ENCODE results near the gene PLEKHG3.

The PLEKHG3 gene

DNA sequence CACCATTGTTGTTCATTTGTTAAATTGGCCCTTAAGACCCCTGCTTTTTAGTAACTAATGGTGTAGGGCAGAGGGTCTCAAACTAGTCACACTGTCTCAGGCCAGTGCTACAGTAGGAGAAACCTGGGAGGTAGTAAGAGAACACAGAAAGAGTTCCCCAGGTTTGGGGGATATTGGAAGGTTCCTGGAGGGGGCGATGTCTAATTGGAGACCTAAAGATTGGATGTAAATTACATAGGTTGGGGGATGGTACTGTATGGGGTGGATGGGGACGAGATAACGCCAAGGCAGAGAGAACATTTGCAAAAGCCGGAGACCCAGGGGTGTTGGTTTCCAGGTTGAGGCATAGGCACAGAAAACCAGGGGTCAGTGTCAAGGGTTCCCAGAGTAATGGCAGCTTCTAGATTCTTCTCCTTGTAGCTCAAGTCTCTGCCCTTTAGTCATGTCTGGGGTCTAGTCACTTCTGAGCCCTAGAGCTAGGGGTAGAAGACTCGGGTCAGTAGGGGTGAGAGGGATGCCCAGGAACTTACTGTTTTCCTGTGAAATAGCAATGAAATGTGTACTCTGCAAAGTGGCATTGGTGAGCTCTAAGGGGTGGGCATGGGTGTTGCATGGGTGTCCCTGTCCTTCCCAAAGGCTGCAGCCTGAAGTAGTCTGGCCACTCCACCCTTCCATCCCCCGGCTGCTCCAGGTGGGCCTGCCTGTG lies 21.8 kb downstream of the PLEKHG3 start:
- Mint-ChIP-seq H3K27me3 (no peaks in the 10 kb centered on the region), H3K4me3 (peak overlapping the region; percentile 26), H3K4me1 (peaks cover 32% of the 10 kb centered on the region), H3K27ac (no peak overlapping the region), H3K36me3 (no peaks in the 10 kb centered on the region), H3K9me3 (no peaks in the 10 kb centered on the region)

DNA sequence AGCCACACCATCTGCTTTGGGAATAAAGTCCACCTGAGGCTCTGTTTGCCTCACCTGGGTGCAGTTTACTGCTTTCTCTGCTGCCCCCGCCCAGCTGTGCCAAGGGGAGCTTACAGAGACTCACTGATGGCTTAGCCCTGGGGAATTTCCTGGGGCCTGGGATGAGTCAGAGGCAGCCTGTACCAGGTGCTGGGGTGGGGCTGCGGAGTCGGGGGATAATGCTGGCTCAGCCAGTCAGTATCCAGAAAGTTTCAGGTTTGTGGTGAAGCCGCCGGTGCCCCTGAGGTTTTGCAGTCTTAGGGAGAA lies 22.3 kb downstream of the PLEKHG3 start:
- Mint-ChIP-seq H3K4me3 (no peak overlapping the region), H3K4me1 (peaks cover 32% of the 10 kb centered on the region), H3K27me3 (no peaks in the 10 kb centered on the region), H3K27ac (no peak overlapping the region), H3K9me3 (no peaks in the 10 kb centered on the region), H3K36me3 (no peaks in the 10 kb centered on the region)

DNA sequence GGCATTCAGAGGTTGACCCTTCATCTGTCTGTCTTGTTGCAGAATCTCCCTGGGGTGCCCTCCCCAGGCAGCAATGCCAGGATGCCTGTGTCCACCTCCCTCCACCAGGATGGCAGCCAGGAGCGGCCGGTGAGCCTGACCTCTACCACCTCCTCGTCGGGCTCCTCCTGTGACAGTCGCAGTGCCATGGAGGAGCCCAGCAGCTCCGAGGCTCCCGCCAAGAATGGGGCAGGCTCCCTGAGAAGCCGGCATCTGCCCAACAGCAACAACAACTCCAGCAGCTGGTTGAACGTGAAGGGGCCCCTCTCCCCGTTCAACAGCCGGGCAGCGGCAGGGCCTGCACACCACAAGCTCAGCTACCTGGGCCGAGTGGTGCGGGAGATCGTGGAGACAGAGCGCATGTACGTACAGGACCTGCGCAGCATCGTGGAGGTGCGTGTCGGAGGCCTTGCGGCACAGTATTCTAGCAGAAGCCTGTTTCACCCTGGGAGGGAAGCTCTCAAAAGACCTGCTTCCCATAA lies 23.4 kb downstream of the PLEKHG3 start:
- H3K4me3 Mint-ChIP-seq = no peak overlapping the region
- H3K4me1 Mint-ChIP-seq = peaks cover 24% of the 10 kb centered on the region
- H3K27me3 Mint-ChIP-seq = no peaks in the 10 kb centered on the region
- H3K27ac Mint-ChIP-seq = no peak overlapping the region
- H3K36me3 Mint-ChIP-seq = no peaks in the 10 kb centered on the region
- H3K9me3 Mint-ChIP-seq = no peaks in the 10 kb centered on the region

DNA sequence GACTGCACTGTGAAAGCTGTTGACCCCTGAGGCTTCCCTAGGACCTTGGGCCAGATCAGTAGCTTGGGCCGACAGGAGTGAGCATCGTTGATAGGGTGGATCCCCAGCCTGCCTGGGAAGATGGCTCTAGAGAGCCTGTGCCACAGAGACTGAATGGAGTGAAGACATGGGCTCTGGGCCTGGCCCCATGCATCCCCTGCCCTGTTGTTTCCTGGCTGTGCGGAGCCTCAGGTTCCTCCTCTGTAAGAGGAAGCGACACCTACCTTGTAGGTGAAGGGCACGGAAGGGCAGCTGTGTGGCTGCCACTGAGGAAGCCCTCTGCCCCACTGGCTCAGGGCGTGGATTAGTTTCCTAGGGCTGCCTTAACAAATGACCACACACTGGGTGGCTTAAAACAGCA lies 23.9 kb downstream of the PLEKHG3 start:
- H3K4me3 Mint-ChIP-seq = no peak overlapping the region
- H3K9me3 Mint-ChIP-seq = no peaks in the 10 kb centered on the region
- H3K36me3 Mint-ChIP-seq = no peaks in the 10 kb centered on the region
- H3K4me1 Mint-ChIP-seq = peaks cover 20% of the 10 kb centered on the region
- H3K27ac Mint-ChIP-seq = no peak overlapping the region
- H3K27me3 Mint-ChIP-seq = no peaks in the 10 kb centered on the region

DNA sequence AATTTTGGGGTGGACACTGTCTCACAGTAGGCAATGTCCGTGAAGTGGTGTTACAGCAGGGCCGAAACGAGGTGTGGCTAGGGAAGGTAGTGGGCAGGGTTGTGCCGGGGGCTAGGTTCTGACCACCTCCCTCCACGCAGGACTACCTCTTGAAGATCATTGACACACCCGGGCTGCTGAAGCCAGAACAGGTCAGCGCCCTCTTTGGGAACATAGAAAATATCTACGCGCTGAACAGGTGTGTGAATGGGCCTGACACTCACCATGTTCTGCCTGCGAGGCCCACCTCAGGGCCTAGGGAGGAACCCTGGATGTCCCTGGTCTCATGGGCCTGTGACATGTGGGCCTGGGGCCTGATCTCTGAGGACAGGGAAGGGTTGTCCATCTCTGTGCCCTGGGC lies 24.6 kb downstream of the PLEKHG3 start:
- Mint-ChIP-seq H3K4me3 (no peak overlapping the region), H3K4me1 (peaks cover 16% of the 10 kb centered on the region), H3K27me3 (no peaks in the 10 kb centered on the region), H3K27ac (no peak overlapping the region), H3K36me3 (no peaks in the 10 kb centered on the region), H3K9me3 (no peaks in the 10 kb centered on the region)

DNA sequence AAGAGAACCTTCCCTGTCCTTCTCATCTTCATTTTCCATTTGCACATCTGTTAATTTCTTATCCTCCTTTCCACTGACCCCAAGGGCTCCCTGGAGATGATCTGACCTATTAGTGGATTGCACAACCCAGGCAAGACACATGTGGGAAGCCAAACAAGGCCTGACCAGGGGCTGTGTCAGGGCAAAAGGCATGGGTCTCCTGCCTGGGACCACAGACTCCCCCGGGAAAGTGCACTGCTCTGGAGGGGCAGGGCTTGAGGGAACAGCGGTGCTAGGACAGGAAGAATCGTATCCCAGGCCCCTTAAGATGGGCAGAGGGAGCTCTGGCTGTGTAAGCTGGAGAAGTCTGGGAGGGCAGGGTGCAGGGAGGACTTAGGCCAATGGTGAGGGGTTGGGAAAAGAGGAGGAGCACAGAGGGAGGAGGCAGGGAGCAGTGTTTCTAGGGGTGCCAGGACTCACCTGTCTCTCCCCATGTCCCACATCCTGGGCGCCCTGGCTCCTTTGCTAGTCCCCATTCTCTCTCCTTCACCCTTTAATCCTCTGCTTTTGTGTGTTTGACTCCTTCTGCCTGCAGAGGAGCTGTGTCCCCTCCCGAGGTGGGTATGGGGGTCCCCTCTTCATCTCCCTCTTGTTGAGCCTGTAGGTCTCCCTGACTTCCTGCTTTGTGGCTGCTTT lies 25.3 kb downstream of the PLEKHG3 start:
- Mint-ChIP-seq H3K4me1 (peaks cover 14% of the 10 kb centered on the region), H3K36me3 (no peaks in the 10 kb centered on the region), H3K4me3 (no peak overlapping the region), H3K27ac (no peak overlapping the region), H3K9me3 (no peaks in the 10 kb centered on the region), H3K27me3 (no peaks in the 10 kb centered on the region)

DNA sequence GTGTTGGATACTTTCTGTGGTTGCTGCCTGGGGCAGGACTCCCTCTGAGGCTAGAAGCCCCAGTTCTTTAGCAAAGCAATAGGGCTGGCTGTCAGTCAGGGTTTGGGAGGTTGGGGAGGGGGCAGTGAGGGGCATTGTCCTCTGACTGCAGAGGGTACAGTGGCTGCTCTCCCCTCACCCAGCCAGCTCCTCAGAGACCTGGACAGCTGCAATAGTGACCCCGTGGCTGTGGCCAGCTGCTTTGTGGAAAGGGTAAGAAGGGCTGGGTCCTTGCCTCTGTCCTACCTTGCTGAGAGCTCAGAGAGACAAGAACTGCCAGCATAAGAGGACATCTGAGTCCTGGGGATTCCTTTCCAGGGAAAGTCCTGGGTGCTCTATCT lies 25.8 kb downstream of the PLEKHG3 start:
- H3K9me3 Mint-ChIP-seq = no peaks in the 10 kb centered on the region
- no peak overlapping the region for H3K4me3 Mint-ChIP-seq
- peaks cover 9% of the 10 kb centered on the region for H3K4me1 Mint-ChIP-seq
- no peaks in the 10 kb centered on the region for H3K36me3 Mint-ChIP-seq
- no peak overlapping the region for H3K27ac Mint-ChIP-seq
- no peaks in the 10 kb centered on the region for H3K27me3 Mint-ChIP-seq

DNA sequence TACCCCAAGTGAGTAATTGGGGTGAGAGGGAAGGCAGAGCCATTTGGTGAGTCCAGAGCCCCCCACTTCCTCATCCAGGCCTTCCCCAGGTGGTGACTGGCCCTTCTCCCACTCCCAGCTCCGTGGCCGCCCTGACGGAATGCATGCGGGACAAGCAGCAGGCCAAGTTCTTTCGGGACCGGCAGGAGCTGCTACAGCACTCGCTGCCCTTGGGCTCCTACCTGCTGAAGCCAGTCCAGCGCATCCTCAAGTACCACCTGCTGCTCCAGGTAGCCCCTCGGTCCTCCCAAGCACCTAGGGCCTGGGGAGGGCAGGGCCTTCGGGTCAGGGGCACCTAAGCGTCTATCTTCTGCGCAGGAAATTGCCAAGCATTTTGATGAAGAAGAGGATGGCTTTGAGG lies 26.5 kb downstream of the PLEKHG3 start:
- Mint-ChIP-seq H3K4me3 (no peak overlapping the region), H3K9me3 (no peaks in the 10 kb centered on the region), H3K4me1 (peaks cover 8% of the 10 kb centered on the region), H3K36me3 (no peaks in the 10 kb centered on the region), H3K27me3 (no peaks in the 10 kb centered on the region), H3K27ac (no peak overlapping the region)

DNA sequence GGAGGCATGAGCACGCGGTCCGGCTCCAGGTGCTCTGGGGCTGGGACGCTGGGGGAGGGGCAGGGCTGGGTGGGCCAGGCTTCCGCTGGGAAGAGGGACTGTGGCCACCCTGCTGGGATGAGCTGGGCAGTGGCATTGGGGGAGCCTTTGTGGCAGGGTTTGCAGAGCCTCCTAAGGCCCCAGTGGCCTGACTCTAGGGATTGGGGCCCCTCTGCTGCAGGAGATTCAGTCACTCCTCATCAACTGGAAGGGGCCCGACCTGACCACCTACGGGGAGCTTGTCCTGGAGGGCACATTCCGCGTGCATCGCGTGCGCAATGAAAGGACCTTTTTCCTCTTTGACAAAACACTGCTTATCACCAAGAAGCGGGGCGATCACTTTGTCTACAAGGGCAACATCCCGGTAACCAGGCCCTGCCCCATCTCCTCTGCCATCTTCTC lies 26.9 kb downstream of the PLEKHG3 start:
- no peak overlapping the region for H3K27ac Mint-ChIP-seq
- peaks cover 4% of the 10 kb centered on the region for H3K4me1 Mint-ChIP-seq

DNA sequence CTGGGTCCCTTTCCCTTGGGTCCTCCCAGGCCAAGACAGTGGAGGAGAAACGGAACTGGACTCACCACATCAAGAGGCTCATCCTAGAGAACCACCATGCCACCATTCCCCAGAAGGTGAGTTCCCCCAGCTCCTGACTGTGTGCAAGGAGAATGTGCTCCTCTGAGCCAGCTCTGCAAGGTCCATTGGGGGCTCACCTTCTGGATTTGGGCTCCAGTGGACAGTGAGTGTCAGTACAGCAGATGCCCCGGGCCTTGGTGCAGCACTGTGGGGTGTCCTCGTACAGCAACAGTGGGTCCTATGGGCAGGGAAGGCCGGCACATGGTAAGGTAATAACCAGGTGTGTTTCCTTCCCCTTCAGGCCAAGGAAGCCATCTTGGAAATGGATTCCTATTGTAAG lies 27.8 kb downstream of the PLEKHG3 start:
- no peaks in the 10 kb centered on the region for H3K36me3 Mint-ChIP-seq
- no peak overlapping the region for H3K4me3 Mint-ChIP-seq
- no peak overlapping the region for H3K27ac Mint-ChIP-seq
- H3K9me3 Mint-ChIP-seq = no peaks in the 10 kb centered on the region
- no peaks in the 10 kb centered on the region for H3K27me3 Mint-ChIP-seq
- peaks cover 4% of the 10 kb centered on the region for H3K4me1 Mint-ChIP-seq

More for the DNA sequence above, 26.9 kb downstream of the PLEKHG3 start:
- H3K27me3 Mint-ChIP-seq = no peaks in the 10 kb centered on the region
- H3K9me3 Mint-ChIP-seq = no peaks in the 10 kb centered on the region
- H3K4me3 Mint-ChIP-seq = no peak overlapping the region
- no peaks in the 10 kb centered on the region for H3K36me3 Mint-ChIP-seq

DNA sequence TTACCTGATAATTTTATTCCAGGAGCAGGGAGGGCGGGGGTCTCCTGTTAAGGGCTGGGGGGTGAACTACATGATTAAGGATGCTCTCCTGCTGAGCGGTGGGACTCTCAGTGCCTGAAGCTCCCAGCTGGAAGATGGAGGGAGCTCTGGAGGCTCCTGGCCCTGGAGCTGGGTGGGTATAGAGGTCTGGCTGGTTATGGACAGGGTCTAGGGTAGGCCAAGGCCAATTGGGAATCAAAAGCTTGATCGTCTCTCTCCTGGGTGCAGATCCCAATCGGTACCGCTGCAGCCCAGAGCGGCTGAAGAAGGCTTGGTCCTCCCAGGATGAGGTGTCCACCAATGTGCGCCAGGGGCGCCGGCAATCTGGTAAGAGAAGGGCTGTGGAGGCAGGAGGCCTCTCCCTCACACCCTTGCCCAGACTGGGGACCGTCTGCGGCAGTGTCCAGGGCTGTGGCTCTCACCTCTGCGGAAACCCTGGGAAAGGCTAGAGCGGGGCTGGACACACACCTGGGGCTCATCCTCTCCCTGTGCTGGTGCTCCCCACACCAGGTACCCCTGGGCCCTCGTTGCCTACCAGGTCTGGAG lies 28.4 kb downstream of the PLEKHG3 start:
- no peak overlapping the region for H3K27ac Mint-ChIP-seq
- peaks cover 4% of the 10 kb centered on the region for H3K4me1 Mint-ChIP-seq
- no peaks in the 10 kb centered on the region for H3K27me3 Mint-ChIP-seq
- no peaks in the 10 kb centered on the region for H3K36me3 Mint-ChIP-seq
- no peaks in the 10 kb centered on the region for H3K9me3 Mint-ChIP-seq
- H3K4me3 Mint-ChIP-seq = no peak overlapping the region

DNA sequence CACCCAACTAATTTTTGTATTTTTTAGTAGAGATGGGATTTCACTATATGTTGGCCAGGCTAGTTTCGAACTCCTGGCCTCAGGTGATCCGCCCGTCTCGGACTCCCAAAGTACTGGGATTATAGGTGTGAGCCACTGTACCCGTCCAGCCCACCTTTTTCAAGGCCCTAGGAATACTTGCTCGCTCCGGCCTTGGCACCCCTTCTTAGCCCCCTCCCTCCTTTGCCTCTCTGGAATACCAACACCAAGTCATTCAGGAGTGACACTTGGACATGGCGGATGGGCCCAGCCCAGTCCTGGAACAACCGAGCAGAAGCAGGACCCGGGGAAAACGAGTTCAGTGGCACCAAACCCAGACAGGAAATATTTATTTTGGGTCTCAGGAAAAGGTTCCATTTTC lies 29.1 kb downstream of the PLEKHG3 start:
- H3K4me1 Mint-ChIP-seq = peaks cover 4% of the 10 kb centered on the region
- H3K36me3 Mint-ChIP-seq = no peaks in the 10 kb centered on the region
- no peak overlapping the region for H3K4me3 Mint-ChIP-seq
- H3K27ac Mint-ChIP-seq = no peak overlapping the region
- H3K9me3 Mint-ChIP-seq = no peaks in the 10 kb centered on the region
- H3K27me3 Mint-ChIP-seq = no peaks in the 10 kb centered on the region

DNA sequence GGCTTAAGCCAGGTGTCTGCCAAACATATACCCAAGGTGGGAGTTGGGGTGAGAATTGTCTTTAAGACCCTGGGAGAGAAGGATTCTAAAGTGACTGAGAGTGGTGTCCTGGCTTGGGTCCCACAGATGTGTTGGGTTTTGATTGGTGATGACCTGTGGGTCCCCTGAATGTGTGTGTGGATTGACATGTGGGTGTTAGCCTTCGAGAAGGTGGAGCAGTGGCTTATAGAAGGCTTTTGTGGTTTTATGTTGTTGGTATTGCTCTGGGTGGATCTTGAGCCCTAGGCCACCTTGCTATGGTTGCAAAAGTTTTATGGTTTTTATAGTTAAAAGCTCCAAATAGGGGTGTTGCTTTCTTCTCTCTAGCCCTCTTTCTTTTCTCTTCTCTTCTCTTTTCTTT lies 29.7 kb downstream of the PLEKHG3 start:
- no peaks in the 10 kb centered on the region for H3K9me3 Mint-ChIP-seq
- no peak overlapping the region for H3K4me3 Mint-ChIP-seq
- H3K27ac Mint-ChIP-seq = no peak overlapping the region
- peaks cover 4% of the 10 kb centered on the region for H3K4me1 Mint-ChIP-seq
- no peaks in the 10 kb centered on the region for H3K27me3 Mint-ChIP-seq
- no peaks in the 10 kb centered on the region for H3K36me3 Mint-ChIP-seq

DNA sequence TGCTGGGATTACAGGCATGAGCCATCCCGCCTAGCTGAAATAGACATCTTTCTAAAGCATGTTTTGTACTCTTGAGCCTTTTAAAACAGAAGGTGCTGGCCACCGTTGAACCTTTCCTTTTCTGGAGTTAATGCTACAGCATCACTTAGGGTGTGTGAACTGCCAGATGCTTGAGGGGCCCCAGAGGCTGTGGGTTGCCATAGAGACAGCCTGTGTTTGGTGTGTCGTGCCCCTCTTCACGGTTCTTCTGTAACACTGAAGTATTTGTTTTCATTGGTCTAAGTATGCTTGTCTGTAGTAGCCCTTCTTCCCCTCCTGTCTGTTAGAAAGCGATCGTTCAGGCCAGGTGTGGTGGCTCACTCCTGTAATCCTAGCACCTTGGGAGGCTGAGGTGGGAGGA lies 30.8 kb downstream of the PLEKHG3 start:
- no peak overlapping the region for H3K4me3 Mint-ChIP-seq
- no peaks in the 10 kb centered on the region for H3K9me3 Mint-ChIP-seq

DNA sequence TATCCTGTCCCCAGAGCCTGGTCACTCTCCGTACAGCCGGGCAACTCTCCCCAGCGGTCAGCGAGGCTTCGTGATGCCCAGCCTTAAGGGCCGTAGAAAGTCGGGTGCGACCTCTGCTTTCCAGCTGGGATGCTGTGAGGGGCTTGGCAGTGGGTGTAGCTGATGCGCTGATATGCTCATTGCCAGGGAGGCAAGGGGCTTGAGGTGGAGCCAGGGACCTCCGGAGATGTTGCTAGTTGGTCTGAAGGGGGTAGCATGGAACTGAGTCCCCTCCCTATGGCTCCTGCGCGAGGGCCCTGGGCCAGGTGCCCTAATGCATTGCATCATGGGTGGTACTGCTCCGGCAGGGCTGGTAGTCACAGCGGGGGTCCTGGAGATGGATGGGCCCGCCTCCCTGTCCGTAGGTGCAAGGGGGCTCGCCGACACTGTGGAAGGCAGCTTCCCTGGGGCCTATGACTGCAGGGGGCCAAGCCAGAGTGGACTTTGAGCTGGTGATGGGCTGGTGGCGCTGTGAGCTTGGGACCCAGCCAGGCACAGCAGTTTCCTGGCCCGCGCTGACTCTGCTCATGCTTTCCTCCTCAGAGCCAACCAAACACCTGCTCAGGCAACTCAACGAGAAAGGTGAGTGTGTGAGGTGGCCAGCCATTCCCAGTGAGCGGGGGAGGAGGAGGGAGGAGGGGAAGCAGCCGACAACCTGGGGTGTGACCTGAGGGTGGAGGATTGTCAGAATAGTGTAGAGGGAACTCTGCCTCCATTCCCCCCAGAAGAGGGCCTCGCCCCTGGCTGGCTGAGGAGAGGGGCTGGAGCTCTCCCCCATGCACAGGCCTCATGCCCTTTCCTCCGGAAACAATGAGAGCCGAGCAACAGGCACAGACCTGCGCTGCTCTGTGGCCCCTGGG lies 32.3 kb downstream of the PLEKHG3 start:
- Mint-ChIP-seq H3K9me3 (no peaks in the 10 kb centered on the region), H3K27me3 (no peaks in the 10 kb centered on the region), H3K36me3 (no peaks in the 10 kb centered on the region), H3K4me3 (no peak overlapping the region), H3K4me1 (peaks cover 4% of the 10 kb centered on the region), H3K27ac (no peak overlapping the region)

More for the DNA sequence above, 30.8 kb downstream of the PLEKHG3 start:
- Mint-ChIP-seq H3K4me1 (peaks cover 4% of the 10 kb centered on the region), H3K27ac (no peak overlapping the region), H3K36me3 (no peaks in the 10 kb centered on the region), H3K27me3 (no peaks in the 10 kb centered on the region)
